Right atrium auricular region (tissue), 2 donors: ENCODE data around the gene ACSL5. TPM values are rescaled to one million over a fixed set of nuclear protein-coding genes. Genes with fewer than 3 reads are reported as not detected.

ENCODE experiments used
- DNase-seq: peaks from one replicate; pipeline ENCODE4 v3.0.0-alpha.2; 2019; ENCODE audit warnings: low spot score
- H3K27ac ChIP-seq, 2 donors: fragments of 200-600 bp; sonication (generic); 1 replicate in 1 of 2; 2 replicates in 1 of 2; pipeline ENCODE4 v1.5.1; 2016 to 2019
- H3K27me3 ChIP-seq, 2 donors: fragments of 200-600 bp; sonication (generic); one replicate each; pipeline versions ENCODE4 v1.5.1 to v1.6.0; 2017 to 2019
- H3K36me3 ChIP-seq: fragments of 200-600 bp; sonication (generic); one replicate; pipeline ENCODE4 v1.5.1; 2016
- H3K4me1 ChIP-seq, 2 donors: fragments of 200-600 bp; sonication (generic); one replicate each; pipeline versions ENCODE4 v1.5.1 to v1.6.0; 2017 to 2019
- H3K4me3 ChIP-seq, 2 donors: fragments of 200-600 bp; sonication (generic); 1 replicate in 1 of 2; 2 replicates in 1 of 2; pipeline ENCODE4 v1.5.1; 2017 to 2019; ENCODE audit warnings: mild to moderate bottlenecking in 1 of 2, moderate library complexity in 1 of 2
- H3K9me3 ChIP-seq, 2 donors: fragments of 200-600 bp; sonication (generic); one replicate each; pipeline ENCODE4 v1.5.1; 2019
- CTCF ChIP-seq, 2 donors: fragments of 200-600 bp; sonication (generic); IDR thresholded peaks; one replicate each; pipeline ENCODE4 v1.5.1; 2019; ENCODE audit warnings: antibody characterized with exemption in 2 of 2
- total RNA-seq, 2 donors: library from RNA; depleted of rRNA; stranded (reverse); fragments of >200 nt; gene quantifications; one replicate each; pipeline ENCODE4 v1.1.0, GENCODE V29; 2016

Gene ACSL5
- total RNA-seq, 2 donors from 2014 or later = 9.2 to 12.0 TPM

GRCh38 chr10:112361951-112362751, 11.8 kb upstream of the ACSL5 start:
- peak; percentile 86 for DNase-seq
- TF ChIP-seq CTCF (IDR thresholded peaks at IDR 0.05) = no peak
- Histone ChIP-seq H3K27ac (peak overlapping the region; percentile 73 to 90), H3K27me3 (no peaks in the 10 kb centered on the region), H3K4me1 (peaks cover 0 to 48% of the 10 kb centered on the region in 2 donors), H3K9me3 (no peaks in the 10 kb centered on the region), H3K4me3 (no peak overlapping the region), H3K36me3 (no peaks in the 10 kb centered on the region)

- peaks cover 0 to 48% of the 10 kb centered on the region in 2 donors for H3K4me1 ChIP-seq
- DNase-seq = peak; percentile 84
- no peaks in the 10 kb centered on the region for H3K27me3 ChIP-seq
- H3K9me3 ChIP-seq = no peaks in the 10 kb centered on the region
- H3K36me3 ChIP-seq = no peaks in the 10 kb centered on the region
- no peak overlapping the region for H3K4me3 ChIP-seq
- TF ChIP-seq CTCF (IDR thresholded peaks at IDR 0.05) = no peak
- peak overlapping the region; percentile 73 to 90 for H3K27ac ChIP-seq
Observed at GRCh38 chr10:112362833-112363232, 11.1 kb upstream of the ACSL5 start.

- Histone ChIP-seq H3K4me1 (peaks cover 0 to 48% of the 10 kb centered on the region in 2 donors), H3K9me3 (no peaks in the 10 kb centered on the region), H3K4me3 (no peak overlapping the region), H3K27me3 (no peaks in the 10 kb centered on the region), H3K36me3 (no peaks in the 10 kb centered on the region), H3K27ac (peak overlapping the region; percentile 73 to 90)
- peak; percentile 38 for DNase-seq
- no peak for TF ChIP-seq CTCF (IDR thresholded peaks at IDR 0.05)
Observed at GRCh38 chr10:112363696-112364688, 9.9 kb upstream of the ACSL5 start.

GRCh38 chr10:112365014-112365432, 8.9 kb upstream of the ACSL5 start:
- H3K27me3 ChIP-seq = no peaks in the 10 kb centered on the region
- peaks cover 0 to 43% of the 10 kb centered on the region in 2 donors for H3K4me1 ChIP-seq
- DNase-seq = peak; percentile 9
- H3K4me3 ChIP-seq = no peak overlapping the region
- TF ChIP-seq CTCF (IDR thresholded peaks at IDR 0.05) = no peak
- H3K9me3 ChIP-seq = no peaks in the 10 kb centered on the region
- H3K36me3 ChIP-seq = no peaks in the 10 kb centered on the region
- peak overlapping the region; percentile 22 to 59 for H3K27ac ChIP-seq

GRCh38 chr10:112365451-112365850, 8.5 kb upstream of the ACSL5 start:
- no peak for TF ChIP-seq CTCF (IDR thresholded peaks at IDR 0.05)
- Histone ChIP-seq H3K4me1 (peaks cover 0 to 39% of the 10 kb centered on the region in 2 donors), H3K27me3 (no peaks in the 10 kb centered on the region), H3K27ac (peak overlapping the region; percentile 22 to 59), H3K9me3 (no peaks in the 10 kb centered on the region), H3K4me3 (no peak overlapping the region), H3K36me3 (no peaks in the 10 kb centered on the region)
- DNase-seq = no peak
